ENCODE data around the gene MON1A. TPM values are rescaled to one million over a fixed set of nuclear protein-coding genes. Genes with fewer than 3 reads are reported as not detected.
A peak's percentile ranks its signal among the peaks of the same experiment; 100 is the strongest.

Gene MON1A
- total and polyA plus RNA-seq, 4 donors: 4.6 to 9.5 (median 8.2) TPM

GRCh38 chr3:49876567-49876966, 53.0 kb downstream of the MON1A start:
- no peak overlapping the region for H3K4me3 ChIP-seq (ENCODE audit: low read depth in 1 of 3, low read length in 3 of 3)
- H3K9me3 ChIP-seq (ENCODE audit: control insufficient read depth in 4 of 4, low read length in 3 of 4): no peaks in the 10 kb centered on the region
- no peak for DNase-seq (ENCODE audit: low spot score)
- TF ChIP-seq RXRA (IDR thresholded peaks at IDR 0.05): no peak
- no peak for TF ChIP-seq SP1 (IDR thresholded peaks at IDR 0.05)
- no peak for TF ChIP-seq TAF1 (conservative IDR thresholded peaks at IDR 0.05)
- no peak for TF ChIP-seq RAD21 (IDR thresholded peaks at IDR 0.05)
- TF ChIP-seq, protein P1, sequence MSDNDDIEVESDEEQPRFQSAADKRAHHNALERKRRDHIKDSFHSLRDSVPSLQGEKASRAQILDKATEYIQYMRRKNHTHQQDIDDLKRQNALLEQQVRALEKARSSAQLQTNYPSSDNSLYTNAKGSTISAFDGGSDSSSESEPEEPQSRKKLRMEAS (IDR thresholded peaks at IDR 0.05): no peak
- no peak for TF ChIP-seq ATF3 (IDR thresholded peaks at IDR 0.05)
- no peak for TF ChIP-seq NR2F2 (IDR thresholded peaks at IDR 0.05)
- TF ChIP-seq, protein P2, sequence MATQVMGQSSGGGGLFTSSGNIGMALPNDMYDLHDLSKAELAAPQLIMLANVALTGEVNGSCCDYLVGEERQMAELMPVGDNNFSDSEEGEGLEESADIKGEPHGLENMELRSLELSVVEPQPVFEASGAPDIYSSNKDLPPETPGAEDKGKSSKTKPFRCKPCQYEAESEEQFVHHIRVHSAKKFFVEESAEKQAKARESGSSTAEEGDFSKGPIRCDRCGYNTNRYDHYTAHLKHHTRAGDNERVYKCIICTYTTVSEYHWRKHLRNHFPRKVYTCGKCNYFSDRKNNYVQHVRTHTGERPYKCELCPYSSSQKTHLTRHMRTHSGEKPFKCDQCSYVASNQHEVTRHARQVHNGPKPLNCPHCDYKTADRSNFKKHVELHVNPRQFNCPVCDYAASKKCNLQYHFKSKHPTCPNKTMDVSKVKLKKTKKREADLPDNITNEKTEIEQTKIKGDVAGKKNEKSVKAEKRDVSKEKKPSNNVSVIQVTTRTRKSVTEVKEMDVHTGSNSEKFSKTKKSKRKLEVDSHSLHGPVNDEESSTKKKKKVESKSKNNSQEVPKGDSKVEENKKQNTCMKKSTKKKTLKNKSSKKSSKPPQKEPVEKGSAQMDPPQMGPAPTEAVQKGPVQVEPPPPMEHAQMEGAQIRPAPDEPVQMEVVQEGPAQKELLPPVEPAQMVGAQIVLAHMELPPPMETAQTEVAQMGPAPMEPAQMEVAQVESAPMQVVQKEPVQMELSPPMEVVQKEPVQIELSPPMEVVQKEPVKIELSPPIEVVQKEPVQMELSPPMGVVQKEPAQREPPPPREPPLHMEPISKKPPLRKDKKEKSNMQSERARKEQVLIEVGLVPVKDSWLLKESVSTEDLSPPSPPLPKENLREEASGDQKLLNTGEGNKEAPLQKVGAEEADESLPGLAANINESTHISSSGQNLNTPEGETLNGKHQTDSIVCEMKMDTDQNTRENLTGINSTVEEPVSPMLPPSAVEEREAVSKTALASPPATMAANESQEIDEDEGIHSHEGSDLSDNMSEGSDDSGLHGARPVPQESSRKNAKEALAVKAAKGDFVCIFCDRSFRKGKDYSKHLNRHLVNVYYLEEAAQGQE (IDR thresholded peaks at IDR 0.05): no peak
- TF ChIP-seq FOXA1 (IDR thresholded peaks at IDR 0.05): no peak
- 85% methylated on average over 5 of the region's 5 CpGs for whole genome bisulfite sequencing
- H3K27me3 ChIP-seq (ENCODE audit: control insufficient read depth in 4 of 4, insufficient read depth in 4 of 4, low read length in 3 of 4): no peaks in the 10 kb centered on the region
- H3K36me3 ChIP-seq (ENCODE audit: control insufficient read depth in 4 of 4, insufficient read depth in 3 of 4, low read depth in 1 of 4, low read length in 3 of 4): no peaks in the 10 kb centered on the region
- H3K27ac ChIP-seq (ENCODE audit: low read depth in 1 of 2, low read length in 2 of 2): no peak overlapping the region
- no peak overlapping the region for H3K9ac ChIP-seq (ENCODE audit: low read depth in 1 of 2, low read length in 2 of 2)
- H3K4me1 ChIP-seq (ENCODE audit: control insufficient read depth in 4 of 4, insufficient read depth in 4 of 4, low read length in 3 of 4): peaks cover 0 to 1% (median 0%) of the 10 kb centered on the region in 4 donors

- WGBS: 62% methylated on average over 8 of the region's 8 CpGs
- Histone ChIP-seq H3K4me1 (ENCODE audit: control insufficient read depth in 4 of 4, insufficient read depth in 4 of 4, low read length in 3 of 4) (peaks cover 3 to 8% (median 6%) of the 10 kb centered on the region in 4 donors), H3K9me3 (ENCODE audit: control insufficient read depth in 4 of 4, low read length in 3 of 4) (no peaks in the 10 kb centered on the region), H3K9ac (ENCODE audit: low read depth in 1 of 2, low read length in 2 of 2) (no peak overlapping the region), H3K36me3 (ENCODE audit: control insufficient read depth in 4 of 4, insufficient read depth in 3 of 4, low read depth in 1 of 4, low read length in 3 of 4) (no peaks in the 10 kb centered on the region), H3K27me3 (ENCODE audit: control insufficient read depth in 4 of 4, insufficient read depth in 4 of 4, low read length in 3 of 4) (peaks cover 0 to 3% (median under 1%) of the 10 kb centered on the region in 4 donors), H3K4me3 (ENCODE audit: low read depth in 1 of 3, low read length in 3 of 3) (no peak overlapping the region), H3K27ac (ENCODE audit: low read depth in 1 of 2, low read length in 2 of 2) (no peak overlapping the region)
- no peak for DNase-seq (ENCODE audit: low spot score)
- TF ChIP-seq YY1 (IDR thresholded peaks at IDR 0.05): no peak
- TF ChIP-seq TAF1 (conservative IDR thresholded peaks at IDR 0.05): no peak
- no peak for TF ChIP-seq CTCF (IDR thresholded peaks at IDR 0.05; ENCODE audit: low read depth, low read length, missing input control)
- TF ChIP-seq GABPA (IDR thresholded peaks at IDR 0.05 in 1 of 2, conservative IDR thresholded peaks at IDR 0.05 in 1 of 2): no peak
- no peak for TF ChIP-seq JUND (IDR thresholded peaks at IDR 0.05)
- TF ChIP-seq, protein P3, sequence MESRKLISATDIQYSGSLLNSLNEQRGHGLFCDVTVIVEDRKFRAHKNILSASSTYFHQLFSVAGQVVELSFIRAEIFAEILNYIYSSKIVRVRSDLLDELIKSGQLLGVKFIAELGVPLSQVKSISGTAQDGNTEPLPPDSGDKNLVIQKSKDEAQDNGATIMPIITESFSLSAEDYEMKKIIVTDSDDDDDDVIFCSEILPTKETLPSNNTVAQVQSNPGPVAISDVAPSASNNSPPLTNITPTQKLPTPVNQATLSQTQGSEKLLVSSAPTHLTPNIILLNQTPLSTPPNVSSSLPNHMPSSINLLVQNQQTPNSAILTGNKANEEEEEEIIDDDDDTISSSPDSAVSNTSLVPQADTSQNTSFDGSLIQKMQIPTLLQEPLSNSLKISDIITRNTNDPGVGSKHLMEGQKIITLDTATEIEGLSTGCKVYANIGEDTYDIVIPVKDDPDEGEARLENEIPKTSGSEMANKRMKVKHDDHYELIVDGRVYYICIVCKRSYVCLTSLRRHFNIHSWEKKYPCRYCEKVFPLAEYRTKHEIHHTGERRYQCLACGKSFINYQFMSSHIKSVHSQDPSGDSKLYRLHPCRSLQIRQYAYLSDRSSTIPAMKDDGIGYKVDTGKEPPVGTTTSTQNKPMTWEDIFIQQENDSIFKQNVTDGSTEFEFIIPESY (IDR thresholded peaks at IDR 0.05): no peak
- TF ChIP-seq HNF4A (conservative IDR thresholded peaks at IDR 0.05): peak; percentile 42 to 52
- TF ChIP-seq RXRA (IDR thresholded peaks at IDR 0.05): no peak
- peak; percentile 26 for TF ChIP-seq SP1 (IDR thresholded peaks at IDR 0.05)
- TF ChIP-seq NR2F2 (IDR thresholded peaks at IDR 0.05): no peak
- TF ChIP-seq, protein P2 (IDR thresholded peaks at IDR 0.05): no peak
- no peak for TF ChIP-seq RAD21 (IDR thresholded peaks at IDR 0.05)
- TF ChIP-seq EGR1 (IDR thresholded peaks at IDR 0.05; ENCODE audit: low read depth in 2 of 2): no peak
Measured at GRCh38 chr3:49873623-49874022, 56.0 kb downstream of the MON1A start.

All from liver (tissue), 9 donors.